ENCODE data around the gene STK32B. TPM values are rescaled to one million over a fixed set of nuclear protein-coding genes. Genes with fewer than 3 reads are reported as not detected.

The STK32B gene
- total RNA-seq, 1 experiment from 2014 or later: 11.6 TPM

DNA sequence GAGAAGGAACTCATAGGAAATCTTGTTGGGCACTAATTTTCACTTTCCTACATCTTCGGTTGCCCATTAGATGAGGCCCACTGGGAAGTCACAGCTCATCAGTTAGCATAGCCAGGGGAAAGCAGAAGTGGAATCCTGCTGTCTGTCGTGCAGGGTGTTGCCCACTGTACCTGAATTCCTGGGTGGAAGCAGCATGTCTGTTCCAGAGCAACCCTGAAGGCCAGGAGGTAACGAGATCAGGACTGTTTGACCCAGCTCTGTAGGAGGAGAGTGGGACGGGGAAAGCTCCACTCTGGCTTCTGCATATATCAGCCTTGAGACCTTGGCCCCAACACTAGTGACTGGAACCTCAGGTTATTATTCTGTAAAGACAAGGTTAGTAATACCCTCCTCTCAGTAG is 361.0 kb downstream of the STK32B start:
- H3K36me3 ChIP-seq (ENCODE audit: control insufficient read depth, insufficient read depth, low read length): no peaks in the 10 kb centered on the region
- no TSS peak for BruUV-seq (replicated peaks)
- ChIA-PET CTCF (no interaction called here), POLR2A (no interaction called here)
- H3K4me3 ChIP-seq (ENCODE audit: low read depth in 2 of 2, low read length in 2 of 2): no peak overlapping the region
- ATAC-seq (no peak), DNase-seq (ENCODE audit: low read depth, low spot score) (no peak)
- no peaks in the 10 kb centered on the region for H3K27me3 ChIP-seq (ENCODE audit: control insufficient read depth, insufficient read depth, low read length)
- TF ChIP-seq TCF7L2 (IDR thresholded peaks at IDR 0.05; ENCODE audit: low read depth, low read length) (no peak), POLR2AphosphoS5 (IDR thresholded peaks at IDR 0.05; ENCODE audit: low read depth, low read length) (no peak), SIN3A (IDR thresholded peaks at IDR 0.05; ENCODE audit: borderline replicate concordance, insufficient read depth, low read depth, low read length) (no peak)
- TF ChIP-seq, protein P1, sequence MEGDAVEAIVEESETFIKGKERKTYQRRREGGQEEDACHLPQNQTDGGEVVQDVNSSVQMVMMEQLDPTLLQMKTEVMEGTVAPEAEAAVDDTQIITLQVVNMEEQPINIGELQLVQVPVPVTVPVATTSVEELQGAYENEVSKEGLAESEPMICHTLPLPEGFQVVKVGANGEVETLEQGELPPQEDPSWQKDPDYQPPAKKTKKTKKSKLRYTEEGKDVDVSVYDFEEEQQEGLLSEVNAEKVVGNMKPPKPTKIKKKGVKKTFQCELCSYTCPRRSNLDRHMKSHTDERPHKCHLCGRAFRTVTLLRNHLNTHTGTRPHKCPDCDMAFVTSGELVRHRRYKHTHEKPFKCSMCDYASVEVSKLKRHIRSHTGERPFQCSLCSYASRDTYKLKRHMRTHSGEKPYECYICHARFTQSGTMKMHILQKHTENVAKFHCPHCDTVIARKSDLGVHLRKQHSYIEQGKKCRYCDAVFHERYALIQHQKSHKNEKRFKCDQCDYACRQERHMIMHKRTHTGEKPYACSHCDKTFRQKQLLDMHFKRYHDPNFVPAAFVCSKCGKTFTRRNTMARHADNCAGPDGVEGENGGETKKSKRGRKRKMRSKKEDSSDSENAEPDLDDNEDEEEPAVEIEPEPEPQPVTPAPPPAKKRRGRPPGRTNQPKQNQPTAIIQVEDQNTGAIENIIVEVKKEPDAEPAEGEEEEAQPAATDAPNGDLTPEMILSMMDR (IDR thresholded peaks at IDR 0.05): no peak
- TF ChIP-seq, protein P2, sequence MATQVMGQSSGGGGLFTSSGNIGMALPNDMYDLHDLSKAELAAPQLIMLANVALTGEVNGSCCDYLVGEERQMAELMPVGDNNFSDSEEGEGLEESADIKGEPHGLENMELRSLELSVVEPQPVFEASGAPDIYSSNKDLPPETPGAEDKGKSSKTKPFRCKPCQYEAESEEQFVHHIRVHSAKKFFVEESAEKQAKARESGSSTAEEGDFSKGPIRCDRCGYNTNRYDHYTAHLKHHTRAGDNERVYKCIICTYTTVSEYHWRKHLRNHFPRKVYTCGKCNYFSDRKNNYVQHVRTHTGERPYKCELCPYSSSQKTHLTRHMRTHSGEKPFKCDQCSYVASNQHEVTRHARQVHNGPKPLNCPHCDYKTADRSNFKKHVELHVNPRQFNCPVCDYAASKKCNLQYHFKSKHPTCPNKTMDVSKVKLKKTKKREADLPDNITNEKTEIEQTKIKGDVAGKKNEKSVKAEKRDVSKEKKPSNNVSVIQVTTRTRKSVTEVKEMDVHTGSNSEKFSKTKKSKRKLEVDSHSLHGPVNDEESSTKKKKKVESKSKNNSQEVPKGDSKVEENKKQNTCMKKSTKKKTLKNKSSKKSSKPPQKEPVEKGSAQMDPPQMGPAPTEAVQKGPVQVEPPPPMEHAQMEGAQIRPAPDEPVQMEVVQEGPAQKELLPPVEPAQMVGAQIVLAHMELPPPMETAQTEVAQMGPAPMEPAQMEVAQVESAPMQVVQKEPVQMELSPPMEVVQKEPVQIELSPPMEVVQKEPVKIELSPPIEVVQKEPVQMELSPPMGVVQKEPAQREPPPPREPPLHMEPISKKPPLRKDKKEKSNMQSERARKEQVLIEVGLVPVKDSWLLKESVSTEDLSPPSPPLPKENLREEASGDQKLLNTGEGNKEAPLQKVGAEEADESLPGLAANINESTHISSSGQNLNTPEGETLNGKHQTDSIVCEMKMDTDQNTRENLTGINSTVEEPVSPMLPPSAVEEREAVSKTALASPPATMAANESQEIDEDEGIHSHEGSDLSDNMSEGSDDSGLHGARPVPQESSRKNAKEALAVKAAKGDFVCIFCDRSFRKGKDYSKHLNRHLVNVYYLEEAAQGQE (IDR thresholded peaks at IDR 0.05; ENCODE audit: insufficient read depth in 1 of 2, low read depth in 2 of 2, low read length in 1 of 2): no peak
- H3K4me1 ChIP-seq (ENCODE audit: control insufficient read depth, insufficient read depth, low read length): no peaks in the 10 kb centered on the region
- intact Hi-C loops (cut with micrococcal nuclease; ENCODE audit: unreplicated experiment) (no loop called here), in situ Hi-C loops (cut with HindIII; ENCODE audit: low pct_unique_long_range_greater_than_20kb, low sequenced_read_pairs) (no loop called here)
- no peaks in the 10 kb centered on the region for H3K9me3 ChIP-seq (ENCODE audit: control insufficient read depth, insufficient read depth, low read depth, low read length)
- H3K27ac ChIP-seq (ENCODE audit: low read length): no peak overlapping the region

DNA sequence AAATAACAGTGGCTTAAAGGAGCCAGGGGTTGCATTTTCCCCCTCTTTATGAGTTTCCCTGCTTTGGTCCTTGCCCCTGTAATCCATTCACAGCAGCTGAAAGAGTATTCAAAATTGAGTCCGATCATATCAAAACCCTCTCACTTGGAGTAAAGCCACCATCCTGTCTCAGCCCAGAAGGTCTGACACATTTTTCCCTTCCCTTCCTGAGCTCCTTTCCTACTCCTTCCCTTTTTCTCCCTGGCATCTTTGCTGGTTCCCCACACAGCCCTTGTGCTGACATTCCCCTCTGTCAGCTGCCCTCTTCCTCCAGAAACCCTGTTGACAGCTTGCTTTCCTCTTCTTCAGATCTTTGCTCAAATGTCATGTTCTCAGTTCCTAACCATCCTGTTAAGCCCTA is 361.5 kb downstream of the STK32B start:
- Histone ChIP-seq H3K4me1 (ENCODE audit: control insufficient read depth, insufficient read depth, low read length) (no peaks in the 10 kb centered on the region), H3K9me3 (ENCODE audit: control insufficient read depth, insufficient read depth, low read depth, low read length) (no peaks in the 10 kb centered on the region), H3K4me3 (ENCODE audit: low read depth in 2 of 2, low read length in 2 of 2) (no peak overlapping the region), H3K27me3 (ENCODE audit: control insufficient read depth, insufficient read depth, low read length) (no peaks in the 10 kb centered on the region), H3K36me3 (ENCODE audit: control insufficient read depth, insufficient read depth, low read length) (no peaks in the 10 kb centered on the region), H3K27ac (ENCODE audit: low read length) (no peak overlapping the region)
- intact Hi-C loops (cut with micrococcal nuclease; ENCODE audit: unreplicated experiment): no loop called here
- ATAC-seq: no peak
- BruUV-seq (replicated peaks): no TSS peak
- POLR2A ChIA-PET: no interaction called here
- CTCF ChIA-PET: no interaction called here
- no peak for DNase-seq (ENCODE audit: low read depth, low spot score)
- in situ Hi-C loops (cut with HindIII; ENCODE audit: low pct_unique_long_range_greater_than_20kb, low sequenced_read_pairs): no loop called here
- TF ChIP-seq POLR2AphosphoS5 (IDR thresholded peaks at IDR 0.05; ENCODE audit: low read depth, low read length) (no peak), SIN3A (IDR thresholded peaks at IDR 0.05; ENCODE audit: borderline replicate concordance, insufficient read depth, low read depth, low read length) (no peak), TCF7L2 (IDR thresholded peaks at IDR 0.05; ENCODE audit: low read depth, low read length) (no peak)
- TF ChIP-seq, protein P2 (IDR thresholded peaks at IDR 0.05; ENCODE audit: insufficient read depth in 1 of 2, low read depth in 2 of 2, low read length in 1 of 2): no peak
- TF ChIP-seq, protein P1 (IDR thresholded peaks at IDR 0.05): no peak

All from Panc1 (cell line).